Endothelial cell of umbilical vein (primary cell): Measurements from ENCODE around the gene IMPDH2. TPM values are rescaled to one million over a fixed set of nuclear protein-coding genes. Genes with fewer than 3 reads are reported as not detected.

Source experiments
- BruUV-seq: library from RNA; stranded (reverse); fragments of 400-500 nt; replicated peaks from 2 replicates; lab custom pipeline; 2021; lab: Mats Ljungman, UMichigan
- CTCF ChIA-PET: fragments of 300-600, 350-600 bp; sonication (Branson Sonifier 250); formaldehyde crosslinking; loops from one replicate; lab custom pipeline; 2021; ENCODE audit warnings: antibody characterized with exemption, inconsistent platforms; lab: Charles Lee
- POLR2A ChIA-PET: fragments of 300-600, 350-600 bp; sonication (Branson Sonifier 250); formaldehyde crosslinking; loops from one replicate; lab custom pipeline; 2021; ENCODE audit warnings: antibody characterized with exemption, inconsistent platforms; lab: Charles Lee
- DNase-seq: peaks from one replicate; pipeline ENCODE4 v3.0.0-alpha.2; 2011; ENCODE audit warnings: low read depth, low spot score
- FAIRE-seq: peaks from 2 replicates; lab custom pipeline; 2011; peaks lifted over from hg19 to GRCh38; lab: Jason Lieb, UNC
- H2AFZ ChIP-seq: 2 replicates; pipeline ENCODE4 v1.6.0; 2012; ENCODE audit warnings: low read depth, low read length, control low read depth, inconsistent platforms
- H3K27ac ChIP-seq: 2 replicates; pipeline ENCODE4 v1.5.1; 2011; ENCODE audit warnings: low read depth, mild to moderate bottlenecking, control low read depth, low read length, moderate library complexity; ENCODE audit not compliant: insufficient read depth
- H3K27me3 ChIP-seq, 2 experiments: 2 replicates each; pipeline versions ENCODE4 v1.6.0 to v1.6.1; 2011; ENCODE audit warnings: low read length in 2 of 2, mixed read lengths in 1 of 2; ENCODE audit not compliant: control insufficient read depth in 2 of 2, insufficient read depth in 2 of 2
- H3K36me3 ChIP-seq, 2 experiments: 2 replicates in 1 of 2; 3 replicates in 1 of 2; pipeline ENCODE4 v1.5.1; 2011; ENCODE audit warnings: low read length in 2 of 2, mild to moderate bottlenecking in 1 of 2, moderate library complexity in 1 of 2; ENCODE audit not compliant: control insufficient read depth in 2 of 2, insufficient read depth in 2 of 2; ENCODE audit errors: extremely low read depth in 1 of 2
- H3K4me1 ChIP-seq: 3 replicates; pipeline ENCODE4 v1.5.1; 2011; ENCODE audit warnings: mild to moderate bottlenecking, low read length; ENCODE audit not compliant: control insufficient read depth, insufficient read depth; ENCODE audit errors: extremely low read depth
- H3K4me2 ChIP-seq: 2 replicates; pipeline ENCODE4 v1.6.1; 2011; ENCODE audit warnings: low read length, control low read depth, mixed read lengths; ENCODE audit not compliant: insufficient read depth
- H3K4me3 ChIP-seq, 3 experiments: fragments of 200-600 bp in 1 of 3; sonication (generic), shearing (Covaris generic) in 1 of 3; replicated peaks in 1 of 3; 2 replicates each; pipeline ENCODE4 v1.5.1; 2011 to 2016; ENCODE audit warnings: control low read depth in 3 of 3, low read length in 3 of 3, mild to moderate bottlenecking in 2 of 3, inconsistent platforms in 1 of 3, low read depth in 1 of 3, moderate library complexity in 1 of 3; ENCODE audit not compliant: insufficient read depth in 1 of 3
- H3K79me2 ChIP-seq: 2 replicates; pipeline ENCODE4 v1.6.0; 2012; ENCODE audit warnings: low read length, inconsistent platforms; ENCODE audit not compliant: control insufficient read depth, insufficient read depth
- H3K9ac ChIP-seq: replicated peaks from 2 replicates; pipeline ENCODE3; 2011; ENCODE audit warnings: low read length, control low read depth; ENCODE audit not compliant: insufficient read depth; ENCODE audit errors: extremely low read depth
- H3K9me1 ChIP-seq: replicated peaks from 3 replicates; pipeline ENCODE4 v1.6.0; 2011; ENCODE audit warnings: mild to moderate bottlenecking, low read length; ENCODE audit not compliant: control insufficient read depth, insufficient read depth; ENCODE audit errors: extremely low read depth
- H3K9me3 ChIP-seq: replicated peaks from 2 replicates; pipeline ENCODE4 v1.5.1; 2012; ENCODE audit warnings: low read length, inconsistent platforms; ENCODE audit not compliant: control insufficient read depth, insufficient read depth
- H4K20me1 ChIP-seq: replicated peaks from 2 replicates; pipeline ENCODE3; 2011; ENCODE audit warnings: mild to moderate bottlenecking, low read length; ENCODE audit not compliant: control insufficient read depth, insufficient read depth; ENCODE audit errors: extremely low read depth
- EZH2 ChIP-seq: IDR thresholded peaks from 2 replicates; pipeline ENCODE4 v1.6.1; 2012; ENCODE audit warnings: borderline replicate concordance, low read depth, mild to moderate bottlenecking, moderate library complexity, low read length, inconsistent platforms; ENCODE audit not compliant: severe bottlenecking
- FOS ChIP-seq: IDR thresholded peaks from 2 replicates; pipeline ENCODE4 v1.6.1; 2011; ENCODE audit warnings: mild to moderate bottlenecking, low read length, moderate library complexity, borderline replicate concordance; ENCODE audit not compliant: insufficient read depth
- POLR2A ChIP-seq: IDR thresholded peaks from 2 replicates; pipeline ENCODE4 v1.6.1; 2012; ENCODE audit warnings: low read depth, mild to moderate bottlenecking, control low read depth, low read length
- POLR2AphosphoS5 ChIP-seq: IDR thresholded peaks from 2 replicates; pipeline ENCODE4 v1.6.1; 2012; ENCODE audit warnings: low read depth, mild to moderate bottlenecking, control low read depth, low read length, moderate library complexity; ENCODE audit not compliant: insufficient read depth
- dilution Hi-C: fragments of 300-500 bp; cut with MboI; formaldehyde crosslinking; loops from one replicate; pipeline ENCODE4 v1.15.0; 2019; ENCODE audit warnings: low sequenced_read_pairs; ENCODE audit not compliant: extremely low pct_ligation_motif_present
- intact Hi-C: fragments of 100-400 bp; cut with micrococcal nuclease; formaldehyde crosslinking; loops from one replicate; pipeline ENCODE4 v1.10.0; 2022
- polyA plus RNA-seq, 4 experiments: library from polyadenylated mRNA; depleted of rRNA in 3 of 4; stranded (reverse) in 3 of 4; unstranded in 1 of 4; fragments of >200 nt; gene quantifications; 2 replicates each; pipeline versions ENCODE4 v1.2.1 to v1.2.3, GENCODE V29; 2011 to 2012; ENCODE audit warnings: missing spikeins in 1 of 4
- total RNA-seq: library from RNA; stranded (reverse); gene quantifications from 2 replicates; pipeline ENCODE4 v1.2.3, GENCODE V29; 2021
- TF ChIP-seq, protein P1 (sequence below): IDR thresholded peaks from 2 replicates; pipeline ENCODE4 v1.6.1; 2011; ENCODE audit not compliant: insufficient read depth, insufficient read length

IMPDH2 gene
- total and polyA plus RNA-seq, 2 donors (not counting 3 experiments of a cell fraction or from before 2014, with no cell fraction given), result 167 to 189 TPM

DNA sequence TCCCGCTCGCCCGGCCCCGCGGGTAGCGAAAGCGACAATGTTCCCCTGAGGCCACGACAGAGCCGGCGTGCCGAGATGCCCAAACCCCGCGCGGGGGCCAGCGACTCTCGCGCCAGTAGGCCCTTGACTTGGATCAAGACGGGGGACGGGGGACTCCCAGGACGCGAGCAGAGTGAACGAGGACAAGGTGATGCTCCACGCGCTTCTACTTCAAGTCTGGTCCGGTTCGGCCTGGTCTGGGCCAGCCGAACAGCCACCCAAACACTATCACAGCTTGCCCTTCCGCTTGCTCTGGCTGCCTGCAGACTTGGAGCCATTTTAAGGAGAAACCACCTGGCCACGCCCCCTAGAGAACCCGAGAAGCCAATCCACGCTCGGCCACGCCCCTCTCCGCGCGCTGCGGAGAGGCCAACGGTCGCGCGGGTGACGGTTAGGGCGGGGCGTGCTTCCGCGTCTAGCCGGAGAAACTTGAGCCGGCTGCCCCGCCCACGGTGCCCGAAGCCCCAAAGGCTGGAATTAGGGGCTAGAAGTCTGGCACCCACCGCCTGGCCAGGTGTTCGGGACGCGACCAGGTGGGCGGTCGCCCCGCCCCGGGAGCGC, 7.9 kb downstream of the IMPDH2 start:
- peak; percentile 96 for FAIRE-seq
- no peaks in the 10 kb centered on the region for H4K20me1 ChIP-seq
- no peaks in the 10 kb centered on the region for H3K9me1 ChIP-seq
- ChIA-PET POLR2A (interaction anchor here (0.5 to 3.8 kb wide), 16 partner anchors 8 to 384 kb away, joined by 3 to 19 read pairs (median 5); partner anchors contain the start of genes ARIH2, IMPDH2, P4HTM and QRICH1), CTCF (interaction anchor here (1.0 to 8.3 kb wide), 10 partner anchors 9 to 390 kb away, joined by 3 to 127 read pairs (median 6); partner anchors contain the start of genes P4HTM, QRICH1, RHOA and WDR6)
- TF ChIP-seq POLR2AphosphoS5, result peak; percentile 99
- TF ChIP-seq EZH2, result no peak
- TF ChIP-seq, protein P1, sequence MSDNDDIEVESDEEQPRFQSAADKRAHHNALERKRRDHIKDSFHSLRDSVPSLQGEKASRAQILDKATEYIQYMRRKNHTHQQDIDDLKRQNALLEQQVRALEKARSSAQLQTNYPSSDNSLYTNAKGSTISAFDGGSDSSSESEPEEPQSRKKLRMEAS, result peak; percentile 23
- TF ChIP-seq FOS, result no peak
- TF ChIP-seq POLR2A, result peak; percentile 100
- H3K27me3 ChIP-seq, result no peaks in the 10 kb centered on the region
- H3K9ac ChIP-seq, result peak overlapping the region; percentile 96
- dilution Hi-C loops, result no loop called here
- DNase-seq, result peak; percentile 98
- peak overlapping the region; percentile 95 for H3K27ac ChIP-seq
- H3K79me2 ChIP-seq, result peaks cover 33% of the 10 kb centered on the region
- intact Hi-C loops, result loop anchor here (1.0 kb wide), 3 partner anchors 14 to 73 kb away; partner anchors contain the start of genes QRICH1 and WDR6
- no peaks in the 10 kb centered on the region for H3K9me3 ChIP-seq
- peaks cover 31% of the 10 kb centered on the region for H3K4me1 ChIP-seq
- H3K4me2 ChIP-seq, result peak overlapping the region; percentile 54
- H2AFZ ChIP-seq, result peak overlapping the region; percentile 63
- no TSS peak for BruUV-seq
- H3K36me3 ChIP-seq, result peaks cover 10 to 27% of the 10 kb centered on the region in 2 experiments
- H3K4me3 ChIP-seq, result peak overlapping the region; percentile 56 to 59 (median 57)
